Stomach smooth muscle (tissue), 2 donors: ENCODE measurements around the gene APOBEC3C.
"Not testable (repeated sequence)": the region's sequence is repeated elsewhere in the genome, so short reads cannot be mapped to it uniquely, and the experiment has no call there.

Source experiments
- H3K27ac ChIP-seq: one replicate; pipeline ENCODE4 v1.7.0; 2013; ENCODE audit warnings: mild to moderate bottlenecking, low read length, inconsistent platforms
- H3K27me3 ChIP-seq, 2 donors: one replicate each; pipeline ENCODE4 v1.7.0; 2013; ENCODE audit warnings: low read length in 2 of 2; ENCODE audit not compliant: insufficient read depth in 2 of 2, control insufficient read depth in 1 of 2
- H3K36me3 ChIP-seq, 2 donors: one replicate each; pipeline ENCODE4 v1.7.0; 2013; ENCODE audit warnings: low read length in 2 of 2; ENCODE audit not compliant: control insufficient read depth in 2 of 2, insufficient read depth in 2 of 2
- H3K4me1 ChIP-seq: one replicate; pipeline ENCODE4 v1.7.0; 2013; ENCODE audit warnings: low read length; ENCODE audit not compliant: control insufficient read depth, insufficient read depth
- H3K4me3 ChIP-seq, 2 donors: one replicate each; pipeline ENCODE4 v1.7.0; 2013; ENCODE audit warnings: low read length in 2 of 2
- H3K9ac ChIP-seq, 2 donors: one replicate each; pipeline ENCODE4 v1.7.0; 2013; ENCODE audit warnings: low read length in 2 of 2, mild to moderate bottlenecking in 1 of 2
- H3K9me3 ChIP-seq, 2 donors: one replicate each; pipeline ENCODE4 v1.7.0; 2013; ENCODE audit warnings: low read length in 2 of 2; ENCODE audit not compliant: control insufficient read depth in 2 of 2
- donor health status: healthy.
- donor health status: Pancreatic carcinoma.

Gene APOBEC3C

GRCh38 chr22:39066442-39067276 lies 52.6 kb downstream of the APOBEC3C start:
- not testable (repeated sequence) for H3K36me3 ChIP-seq, H3K4me1 ChIP-seq, H3K27ac ChIP-seq, H3K4me3 ChIP-seq, H3K27me3 ChIP-seq, H3K9ac ChIP-seq, H3K9me3 ChIP-seq

GRCh38 chr22:39068033-39068785 lies 54.2 kb downstream of the APOBEC3C start:
- Histone ChIP-seq H3K36me3 (no peaks in the 10 kb centered on the region), H3K4me1 (no peaks in the 10 kb centered on the region), H3K9ac (no peak overlapping the region), H3K27ac (no peak overlapping the region), H3K4me3 (no peak overlapping the region), H3K9me3 (no peaks in the 10 kb centered on the region), H3K27me3 (no peaks in the 10 kb centered on the region)
